DOHH2 (cell line): Measurements from ENCODE around the gene HSPB9.
A peak's percentile ranks its signal among the peaks of the same experiment; 100 is the strongest.

Experiments
- H3F3A ChIP-seq: fragments of 200-600 bp; sonication (generic), shearing (Covaris generic); 2 replicates; pipeline ENCODE4 v1.6.0; 2016; ENCODE audit warnings: antibody characterized with exemption, mild to moderate bottlenecking; ENCODE audit not compliant: control insufficient read depth, insufficient read depth
- H3K27ac ChIP-seq: fragments of 200-600 bp; sonication (generic); 2 replicates; pipeline ENCODE4 v1.5.1; 2014; ENCODE audit warnings: low read depth, mild to moderate bottlenecking, low read length, moderate library complexity
- H3K27me3 ChIP-seq: fragments of 200-600 bp; sonication (generic); 2 replicates; pipeline ENCODE4 v1.6.1; 2014; ENCODE audit warnings: mild to moderate bottlenecking, low read length, mixed read lengths; ENCODE audit not compliant: control insufficient read depth
- H3K36me3 ChIP-seq: fragments of 200-600 bp; sonication (generic); 2 replicates; pipeline ENCODE4 v1.6.1; 2014; ENCODE audit warnings: mild to moderate bottlenecking, low read length, moderate library complexity, mixed read lengths; ENCODE audit not compliant: control insufficient read depth
- H3K4me1 ChIP-seq: fragments of 200-600 bp; sonication (generic); 2 replicates; pipeline ENCODE4 v1.6.1; 2014; ENCODE audit warnings: mild to moderate bottlenecking, low read length, mixed read lengths; ENCODE audit not compliant: control insufficient read depth
- H3K4me2 ChIP-seq: fragments of 200-600 bp; sonication (generic); 2 replicates; pipeline ENCODE4 v1.6.0; 2014; ENCODE audit warnings: mild to moderate bottlenecking, low read length, moderate library complexity
- H3K4me3 ChIP-seq: fragments of 200-600 bp; sonication (generic); 2 replicates; pipeline ENCODE4 v1.5.1; 2014; ENCODE audit warnings: mild to moderate bottlenecking, low read length, mixed read lengths
- H3K79me2 ChIP-seq: fragments of 200-600 bp; sonication (generic); 2 replicates; pipeline ENCODE4 v1.6.1; 2014; ENCODE audit warnings: mild to moderate bottlenecking, low read length, mixed read lengths; ENCODE audit not compliant: control insufficient read depth
- H3K9me2 ChIP-seq: fragments of 200-600 bp; sonication (generic); replicated peaks from 2 replicates; pipeline ENCODE4 v1.6.1; 2014; ENCODE audit warnings: mild to moderate bottlenecking, low read length, mixed read lengths; ENCODE audit not compliant: control insufficient read depth
- H3K9me3 ChIP-seq: fragments of 200-600 bp; sonication (generic); 2 replicates; pipeline ENCODE4 v1.6.1; 2014; ENCODE audit warnings: antibody characterized with exemption, low read length, mixed read lengths; ENCODE audit not compliant: control insufficient read depth, insufficient read depth
- H4K20me1 ChIP-seq: fragments of 200-600 bp; sonication (generic); 2 replicates; pipeline ENCODE4 v1.6.0; 2014; ENCODE audit warnings: low read depth, mild to moderate bottlenecking, antibody characterized with exemption, low read length, moderate library complexity; ENCODE audit not compliant: control insufficient read depth, insufficient read depth
- EZH2phosphoT487 ChIP-seq: fragments of 200-600 bp; sonication (generic); IDR thresholded peaks from 2 replicates; pipeline ENCODE4 v1.6.1; 2017; ENCODE audit warnings: borderline replicate concordance, mild to moderate bottlenecking, antibody characterized with exemption, low read length, moderate library complexity, mixed read lengths
- TF ChIP-seq, protein P1 (sequence below): fragments of 200-600 bp; sonication (generic); IDR thresholded peaks from one replicate; pipeline ENCODE4 v1.5.1; 2014; ENCODE audit warnings: antibody characterized with exemption, mild to moderate bottlenecking, low read depth, low read length; ENCODE audit not compliant: poor library complexity, severe bottlenecking

HSPB9 gene

DNA sequence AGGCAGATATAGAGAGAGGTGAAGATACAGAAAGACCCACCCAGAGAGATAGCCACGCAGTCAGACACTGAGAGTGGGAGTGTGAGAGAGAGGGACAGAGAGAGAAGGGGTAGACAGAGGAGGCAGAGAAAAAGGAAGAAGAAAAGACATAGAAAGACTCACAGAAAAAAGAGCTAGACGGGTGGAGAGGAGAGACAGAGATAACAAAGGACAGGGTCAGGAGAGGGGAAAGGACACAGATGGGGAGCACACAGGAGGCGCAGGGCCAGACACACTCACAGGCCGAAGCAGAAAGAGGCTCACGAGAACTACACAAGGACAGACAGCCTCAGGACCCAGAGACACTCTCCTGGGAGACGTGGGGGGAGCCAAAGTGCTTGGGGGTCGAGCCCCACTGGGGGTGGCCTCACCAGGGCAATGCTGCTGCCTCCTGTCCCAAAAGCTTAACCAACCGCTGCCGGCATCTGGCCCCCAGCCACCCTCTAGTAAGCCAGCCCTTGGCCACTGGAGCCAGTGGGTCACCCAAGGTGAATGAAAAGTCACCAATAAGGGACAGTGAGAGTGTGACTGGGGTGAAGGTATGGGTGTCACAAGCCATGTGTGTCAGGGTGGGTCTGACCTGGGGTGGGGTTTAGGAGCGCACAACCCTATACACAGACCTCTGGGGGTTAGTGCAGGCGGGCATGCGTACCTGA, 28.1 kb upstream of the HSPB9 start:
- H3F3A ChIP-seq, result peaks cover 2% of the 10 kb centered on the region; the same call in 1 of the 2 replicates
- peaks cover 33% of the 10 kb centered on the region for H3K27me3 ChIP-seq
- H3K4me1 ChIP-seq, result peaks cover 6% of the 10 kb centered on the region; the same call in 1 of the 2 replicates
- H3K4me3 ChIP-seq, result no peak overlapping the region
- H3K27ac ChIP-seq, result no peak overlapping the region
- H4K20me1 ChIP-seq, result no peaks in the 10 kb centered on the region
- no peaks in the 10 kb centered on the region for H3K79me2 ChIP-seq
- no peak overlapping the region for H3K4me2 ChIP-seq
- TF ChIP-seq, protein P1, sequence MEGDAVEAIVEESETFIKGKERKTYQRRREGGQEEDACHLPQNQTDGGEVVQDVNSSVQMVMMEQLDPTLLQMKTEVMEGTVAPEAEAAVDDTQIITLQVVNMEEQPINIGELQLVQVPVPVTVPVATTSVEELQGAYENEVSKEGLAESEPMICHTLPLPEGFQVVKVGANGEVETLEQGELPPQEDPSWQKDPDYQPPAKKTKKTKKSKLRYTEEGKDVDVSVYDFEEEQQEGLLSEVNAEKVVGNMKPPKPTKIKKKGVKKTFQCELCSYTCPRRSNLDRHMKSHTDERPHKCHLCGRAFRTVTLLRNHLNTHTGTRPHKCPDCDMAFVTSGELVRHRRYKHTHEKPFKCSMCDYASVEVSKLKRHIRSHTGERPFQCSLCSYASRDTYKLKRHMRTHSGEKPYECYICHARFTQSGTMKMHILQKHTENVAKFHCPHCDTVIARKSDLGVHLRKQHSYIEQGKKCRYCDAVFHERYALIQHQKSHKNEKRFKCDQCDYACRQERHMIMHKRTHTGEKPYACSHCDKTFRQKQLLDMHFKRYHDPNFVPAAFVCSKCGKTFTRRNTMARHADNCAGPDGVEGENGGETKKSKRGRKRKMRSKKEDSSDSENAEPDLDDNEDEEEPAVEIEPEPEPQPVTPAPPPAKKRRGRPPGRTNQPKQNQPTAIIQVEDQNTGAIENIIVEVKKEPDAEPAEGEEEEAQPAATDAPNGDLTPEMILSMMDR, result no peak
- TF ChIP-seq EZH2phosphoT487, result no peak
- no peaks in the 10 kb centered on the region for H3K36me3 ChIP-seq
- H3K9me3 ChIP-seq, result no peaks in the 10 kb centered on the region
- H3K9me2 ChIP-seq, result no peaks in the 10 kb centered on the region

DNA sequence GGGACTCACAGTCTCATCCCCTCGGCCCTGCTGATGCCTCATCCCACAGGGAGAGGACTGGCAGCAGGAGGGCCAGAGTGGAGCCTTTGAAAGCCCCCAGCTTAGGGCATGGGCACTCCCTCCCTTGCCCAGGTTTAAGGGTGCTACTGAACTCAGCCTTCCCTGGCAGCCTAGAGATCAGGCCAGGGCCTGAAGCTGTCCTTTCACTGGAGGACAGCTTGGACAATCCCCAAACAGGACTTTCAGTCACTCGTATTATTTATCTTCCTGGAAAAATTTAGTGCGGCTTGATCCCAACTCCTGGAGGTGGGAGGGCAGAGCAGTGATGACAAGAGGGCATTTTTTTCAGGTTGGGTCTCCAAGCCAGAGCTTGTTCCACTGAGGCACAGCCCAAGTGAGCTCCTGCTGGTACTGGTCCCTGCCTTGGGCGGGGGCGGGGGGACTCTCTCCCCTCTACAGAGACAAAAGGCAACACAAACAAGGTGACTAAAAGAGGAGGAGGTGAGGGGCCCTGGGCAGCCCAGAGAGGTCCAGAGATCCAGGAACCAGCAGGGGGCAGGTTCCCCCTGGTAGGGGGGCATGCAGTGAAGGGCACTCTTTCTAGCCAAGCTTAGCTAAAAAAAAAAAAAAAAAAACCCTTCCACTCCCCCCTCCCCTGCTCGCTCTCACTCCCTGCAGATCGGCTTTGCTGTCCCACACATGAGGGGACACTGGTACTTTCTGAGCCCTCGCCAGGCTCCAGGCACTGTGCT, 26.1 kb upstream of the HSPB9 start:
- TF ChIP-seq, protein P1, result peak; percentile 14
- no peak for TF ChIP-seq EZH2phosphoT487
- Histone ChIP-seq H3K27me3 (peaks cover 27% of the 10 kb centered on the region), H3K79me2 (no peaks in the 10 kb centered on the region), H3K4me2 (no peak overlapping the region), H3K4me1 (peaks cover 6% of the 10 kb centered on the region; the same call in 1 of the 2 replicates), H3K9me3 (no peaks in the 10 kb centered on the region), H3K27ac (no peak overlapping the region), H3K4me3 (no peak overlapping the region), H4K20me1 (no peaks in the 10 kb centered on the region), H3F3A (no peaks in the 10 kb centered on the region), H3K36me3 (no peaks in the 10 kb centered on the region), H3K9me2 (no peaks in the 10 kb centered on the region)

DNA sequence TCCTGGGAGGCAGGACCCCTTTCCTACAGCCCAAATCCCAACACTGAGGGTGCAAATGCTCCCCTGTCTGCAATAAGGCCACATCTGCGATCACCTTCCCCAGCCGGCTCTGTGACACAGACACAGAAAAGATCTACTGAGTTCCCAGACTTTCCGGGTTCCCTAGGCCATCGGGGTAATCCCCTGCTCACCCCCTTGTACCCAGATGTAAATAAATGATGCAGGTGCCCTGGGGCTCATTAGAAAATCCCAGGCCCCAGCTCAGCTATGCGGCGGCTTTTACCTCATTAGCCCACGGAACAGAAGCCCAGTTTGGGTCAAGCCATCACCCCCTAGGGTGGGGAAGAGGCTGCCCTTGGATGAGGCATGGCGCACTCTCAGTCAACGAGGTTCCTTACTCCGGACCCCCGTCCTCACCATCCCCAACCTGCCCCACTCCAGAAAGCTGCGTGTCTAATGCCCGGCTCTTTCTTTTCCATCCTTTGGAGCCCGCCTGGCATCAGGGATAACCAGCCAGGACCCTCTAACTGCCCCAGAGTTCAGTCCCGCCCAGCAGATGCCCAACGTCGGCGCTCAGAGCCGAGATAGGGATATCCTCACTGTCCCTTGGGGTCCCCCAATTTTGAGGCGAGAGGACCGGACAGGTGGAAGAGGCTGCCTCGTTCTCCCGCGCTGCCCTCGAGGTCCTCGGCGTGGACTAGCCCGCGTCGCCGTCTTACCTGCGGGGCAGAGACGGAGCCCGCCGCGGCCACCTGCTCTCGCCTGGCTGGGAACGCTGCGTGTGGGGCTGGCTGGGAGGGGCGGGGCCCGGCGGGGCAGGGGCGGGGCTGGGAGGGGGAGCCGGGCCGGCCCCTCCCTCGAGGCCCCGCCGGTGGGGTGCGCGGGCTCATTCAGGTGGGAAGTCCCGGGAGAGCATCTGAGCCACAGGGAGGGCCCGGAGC, 24.6 kb upstream of the HSPB9 start, which contains the start of gene ZNF385C:
ZNF385C (minus strand) TSS at position 783 of the 941 bp plus-strand sequence. CDS start 35,417 bp downstream, outside the sequence.
- no peaks in the 10 kb centered on the region for H3K9me3 ChIP-seq
- no peaks in the 10 kb centered on the region for H4K20me1 ChIP-seq
- H3K4me2 ChIP-seq, result peak within 1 kb of the TSS; percentile 51
- H3K9me2 ChIP-seq, result no peaks in the 10 kb centered on the region
- no peaks in the 10 kb centered on the region for H3K36me3 ChIP-seq
- TF ChIP-seq EZH2phosphoT487, result no peak
- TF ChIP-seq, protein P1, result no peak
- no peaks in the 10 kb centered on the region for H3K79me2 ChIP-seq
- no peak within 1 kb of the TSS for H3K4me3 ChIP-seq
- H3K27me3 ChIP-seq, result peaks cover 24% of the 10 kb centered on the region
- no peaks in the 10 kb centered on the region for H3F3A ChIP-seq
- peaks cover 6% of the 10 kb centered on the region; the same call in 1 of the 2 replicates for H3K4me1 ChIP-seq
- no peak within 1 kb of the TSS for H3K27ac ChIP-seq
